ENCODE results near the gene STOML1.

GRCh38 chr15:73946795-73947370, 45.2 kb downstream of the STOML1 start:
- TF ChIP-seq, protein P1, sequence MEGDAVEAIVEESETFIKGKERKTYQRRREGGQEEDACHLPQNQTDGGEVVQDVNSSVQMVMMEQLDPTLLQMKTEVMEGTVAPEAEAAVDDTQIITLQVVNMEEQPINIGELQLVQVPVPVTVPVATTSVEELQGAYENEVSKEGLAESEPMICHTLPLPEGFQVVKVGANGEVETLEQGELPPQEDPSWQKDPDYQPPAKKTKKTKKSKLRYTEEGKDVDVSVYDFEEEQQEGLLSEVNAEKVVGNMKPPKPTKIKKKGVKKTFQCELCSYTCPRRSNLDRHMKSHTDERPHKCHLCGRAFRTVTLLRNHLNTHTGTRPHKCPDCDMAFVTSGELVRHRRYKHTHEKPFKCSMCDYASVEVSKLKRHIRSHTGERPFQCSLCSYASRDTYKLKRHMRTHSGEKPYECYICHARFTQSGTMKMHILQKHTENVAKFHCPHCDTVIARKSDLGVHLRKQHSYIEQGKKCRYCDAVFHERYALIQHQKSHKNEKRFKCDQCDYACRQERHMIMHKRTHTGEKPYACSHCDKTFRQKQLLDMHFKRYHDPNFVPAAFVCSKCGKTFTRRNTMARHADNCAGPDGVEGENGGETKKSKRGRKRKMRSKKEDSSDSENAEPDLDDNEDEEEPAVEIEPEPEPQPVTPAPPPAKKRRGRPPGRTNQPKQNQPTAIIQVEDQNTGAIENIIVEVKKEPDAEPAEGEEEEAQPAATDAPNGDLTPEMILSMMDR (IDR thresholded peaks at IDR 0.05): no peak
- TF ChIP-seq POLR2A (IDR thresholded peaks at IDR 0.05): no peak
